A549 treated with dexamethasone at 1 μM for 4 hours (cell line): ENCODE measurements around the gene AQP5. TPM values are rescaled to one million over a fixed set of nuclear protein-coding genes. Genes with fewer than 3 reads are reported as not detected.

Source experiments
- total RNA-seq: library from RNA; stranded (reverse); fragments of 200-300 nt; extraction: Qiagen RNA extraction; gene quantifications from 5 replicates; pipeline ENCODE4 v1.2.3, GENCODE V29; 2022

The AQP5 gene
- total RNA-seq: not detected in 5 replicates

DNA sequence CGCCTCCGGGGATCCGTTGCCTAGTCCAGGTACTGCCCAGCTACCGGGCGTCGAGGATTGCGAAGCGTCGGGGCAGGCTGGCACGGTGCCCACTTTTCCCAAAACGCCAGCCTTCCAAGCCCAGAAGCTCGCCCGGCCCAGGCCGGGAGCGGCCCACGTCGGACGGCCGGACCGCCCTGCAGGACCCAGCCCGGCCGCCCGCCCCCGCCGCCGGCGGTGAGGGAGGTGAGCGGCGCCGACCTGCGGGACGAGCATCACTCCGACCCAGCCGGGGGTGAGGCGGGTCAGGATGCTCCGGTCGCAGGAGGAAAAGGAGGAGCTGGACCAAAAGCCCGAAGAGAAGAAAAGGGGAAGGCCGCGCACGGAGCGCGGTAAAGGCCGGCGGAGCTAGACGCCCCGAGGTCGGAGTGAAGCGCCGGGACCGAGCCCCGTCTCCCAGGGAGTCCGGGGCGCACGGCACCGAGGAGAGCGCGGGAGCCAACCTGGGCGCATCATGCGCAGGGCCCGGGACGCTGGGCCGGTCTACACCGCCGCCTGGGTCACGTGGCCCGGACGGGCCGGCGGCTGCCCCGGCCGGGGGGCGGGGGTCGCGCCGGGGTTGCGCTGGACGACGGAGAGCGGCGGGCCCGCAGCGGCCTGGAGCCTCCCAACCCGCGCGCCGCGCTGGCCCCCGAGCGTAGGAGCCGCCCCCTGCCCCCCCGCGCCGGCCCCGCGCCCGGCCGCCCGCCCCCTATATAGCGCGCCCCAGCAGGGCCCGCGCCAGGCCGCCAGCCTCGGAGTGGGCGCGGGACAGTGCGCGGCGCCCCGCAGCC, at the start of gene AQP5:
AQP5 (plus strand) TSS at position 762 of the 812 bp plus-strand sequence. CDS start 146 bp downstream, outside the sequence.

DNA sequence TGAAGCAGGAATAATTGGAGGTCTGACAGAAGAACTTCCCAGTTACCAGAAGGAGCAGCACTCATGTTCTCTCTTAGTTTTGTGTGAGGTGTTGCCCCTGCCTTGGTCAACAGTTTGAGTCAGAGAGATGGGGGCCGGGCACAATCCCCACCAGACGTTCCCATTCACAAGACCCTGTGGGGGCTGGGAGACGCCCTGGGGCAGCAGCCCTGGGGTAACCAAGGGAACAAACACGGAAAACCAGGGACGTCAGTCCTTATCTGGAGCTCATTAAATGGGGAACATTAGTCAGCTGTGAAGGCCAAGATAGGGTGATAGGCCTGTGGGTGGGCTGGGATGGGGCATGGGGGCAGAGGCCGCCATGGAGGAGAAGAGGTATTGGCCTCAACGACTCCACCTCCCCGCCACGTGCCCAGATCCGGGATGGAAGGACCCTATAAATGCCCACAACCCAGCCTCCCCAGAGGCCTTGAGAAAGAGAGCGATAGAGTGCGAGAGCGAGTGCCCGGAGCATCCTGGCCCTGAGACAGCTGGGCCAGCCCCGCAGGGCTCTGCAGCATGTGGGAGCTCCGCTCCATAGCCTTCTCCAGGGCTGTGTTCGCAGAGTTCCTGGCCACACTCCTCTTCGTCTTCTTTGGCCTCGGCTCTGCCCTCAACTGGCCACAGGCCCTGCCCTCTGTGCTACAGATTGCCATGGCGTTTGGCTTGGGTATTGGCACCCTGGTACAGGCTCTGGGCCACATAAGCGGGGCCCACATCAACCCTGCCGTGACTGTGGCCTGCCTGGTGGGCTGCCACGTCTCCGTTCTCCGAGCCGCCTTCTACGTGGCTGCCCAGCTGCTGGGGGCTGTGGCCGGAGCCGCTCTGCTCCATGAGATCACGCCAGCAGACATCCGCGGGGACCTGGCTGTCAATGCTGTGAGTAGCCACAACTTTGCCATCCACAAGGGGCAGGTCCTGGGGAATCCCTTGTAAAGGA, 11.1 kb upstream of the AQP5 start, which contains the start of gene AQP2:
AQP2 (plus strand) TSS at position 465 of the 979 bp plus-strand sequence; CDS start at position 559, 94 bp downstream.

DNA sequence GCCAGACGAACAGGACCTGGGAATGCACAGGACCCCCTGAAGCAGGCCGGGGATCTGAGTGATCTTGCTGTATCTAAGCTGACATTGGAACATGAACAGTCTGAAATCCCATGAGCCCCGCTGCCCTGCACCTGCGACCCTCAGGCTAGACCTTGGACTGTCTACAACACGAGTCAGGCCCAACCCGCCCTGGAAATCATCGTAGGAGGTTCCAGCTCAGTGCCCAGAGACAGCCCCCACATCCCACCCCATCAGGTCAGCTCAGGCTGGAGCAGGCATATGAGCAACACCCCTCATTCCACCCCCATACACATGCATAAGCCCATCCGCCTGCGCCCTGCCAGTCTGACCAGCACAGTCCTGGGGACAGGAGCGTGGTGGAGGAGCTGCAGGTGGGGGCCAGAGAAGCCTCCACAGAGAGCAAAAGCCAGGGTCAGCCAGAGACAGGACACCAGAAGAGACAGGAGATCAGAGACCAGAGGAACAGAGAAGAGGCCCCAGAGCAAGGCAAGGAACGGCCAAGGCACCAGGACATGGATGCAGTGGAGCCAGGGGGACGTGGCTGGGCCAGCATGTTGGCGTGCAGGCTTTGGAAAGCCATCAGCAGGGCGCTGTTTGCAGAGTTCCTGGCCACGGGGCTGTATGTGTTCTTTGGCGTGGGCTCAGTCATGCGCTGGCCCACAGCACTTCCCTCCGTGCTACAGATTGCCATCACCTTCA, 11.1 kb downstream of the AQP5 start, which contains the start of gene AQP6:
AQP6 (plus strand) TSS at position 307 of the 720 bp plus-strand sequence; CDS start at position 534, 227 bp downstream.

Other genes with a start within 250 kb of the AQP5 start
- gene TMBIM6, start 220.3 kb upstream of the AQP5 start, total RNA-seq: 389 to 531 TPM (median 511 TPM) in 5 replicates
- 6.8 to 10.4 TPM (median 9.8 TPM) in 5 replicates for gene NCKAP5L, start 133.5 kb upstream of the AQP5 start, total RNA-seq
- gene BCDIN3D, start 118.8 kb upstream of the AQP5 start, total RNA-seq: 3.9 to 4.4 TPM (median 4.2 TPM) in 5 replicates
- gene FAIM2, start 58.0 kb upstream of the AQP5 start, total RNA-seq: not detected in 5 replicates
- gene AQP2, start 11.1 kb upstream of the AQP5 start, total RNA-seq: not detected in 5 replicates
- gene AQP6, start 11.1 kb downstream of the AQP5 start, total RNA-seq: 0.02 to 0.07 TPM (median 0.04 TPM) in 3 of 5 replicates, not detected in the others
- 73.6 to 87.2 TPM (median 78.7 TPM) in 5 replicates for gene RACGAP1, start 63.6 kb downstream of the AQP5 start, total RNA-seq
- gene ASIC1, start 95.7 kb downstream of the AQP5 start, total RNA-seq: 4.2 to 6.0 TPM (median 5.9 TPM) in 5 replicates
- 63.8 to 70.9 TPM (median 67.2 TPM) in 5 replicates for gene SMARCD1, start 123.5 kb downstream of the AQP5 start, total RNA-seq
- gene GPD1, start 142.1 kb downstream of the AQP5 start, total RNA-seq: 0.14 to 0.30 TPM (median 0.22 TPM) in 5 replicates
- gene COX14, start 150.4 kb downstream of the AQP5 start, total RNA-seq: 52.5 to 71.1 TPM (median 55.5 TPM) in 5 replicates
- gene CERS5, start 205.5 kb downstream of the AQP5 start, total RNA-seq: 26.4 to 27.8 TPM (median 27.3 TPM) in 5 replicates